CD8-positive, alpha-beta memory T cell (primary cell): Measurements from ENCODE around the gene GPLD1. TPM values are rescaled to one million over a fixed set of nuclear protein-coding genes. Genes with fewer than 3 reads are reported as not detected.

Experiments used
- CTCF ChIA-PET: fragments of 350-600 bp; sonication (Branson Sonifier 250); formaldehyde crosslinking; loops from one replicate; lab custom pipeline; 2021; ENCODE audit warnings: antibody characterized with exemption; lab: Charles Lee
- POLR2A ChIA-PET: fragments of 350-600 bp; sonication (Branson Sonifier 250); formaldehyde crosslinking; loops from one replicate; lab custom pipeline; 2021; ENCODE audit warnings: antibody characterized with exemption; lab: Charles Lee
- DNase-seq, 5 donors: peaks; one replicate each; pipeline versions ENCODE4 v3.0.0 to v3.0.0-alpha.2; 2020 to 2022; ENCODE audit warnings: mixed read lengths in 1 of 5
- H3K27ac ChIP-seq: one replicate; pipeline ENCODE4 v1.7.0; 2013; ENCODE audit warnings: low read depth, mild to moderate bottlenecking, low read length, moderate library complexity
- H3K27me3 ChIP-seq: 2 replicates; pipeline ENCODE4 v1.7.0; 2013; ENCODE audit warnings: low read length, mild to moderate bottlenecking; ENCODE audit not compliant: insufficient read depth, poor library complexity, severe bottlenecking
- H3K36me3 ChIP-seq: 2 replicates; pipeline ENCODE4 v1.7.0; 2013; ENCODE audit warnings: mild to moderate bottlenecking, low read length, moderate library complexity; ENCODE audit not compliant: insufficient read depth
- H3K4me1 ChIP-seq: 2 replicates; pipeline ENCODE4 v1.7.0; 2013; ENCODE audit warnings: mild to moderate bottlenecking, low read length, moderate library complexity; ENCODE audit not compliant: insufficient read depth
- H3K4me3 ChIP-seq: 2 replicates; pipeline ENCODE4 v1.7.0; 2013; ENCODE audit warnings: mild to moderate bottlenecking, low read length
- H3K9me3 ChIP-seq: 2 replicates; pipeline ENCODE4 v1.7.0; 2013; ENCODE audit warnings: mild to moderate bottlenecking, low read length
- H3K27ac Mint-ChIP-seq, 8 donors: one replicate each; pipeline ENCODE4 v1.8.0; 2020 to 2021; ENCODE audit warnings: mixed read lengths in 8 of 8, mild to moderate bottlenecking in 6 of 8, inconsistent platforms in 3 of 8, moderate library complexity in 3 of 8
- H3K27me3 Mint-ChIP-seq, 2 donors: one replicate each; pipeline ENCODE4 v1.8.0; 2020 to 2021; ENCODE audit warnings: mixed read lengths in 2 of 2, mild to moderate bottlenecking in 1 of 2, moderate library complexity in 1 of 2
- H3K36me3 Mint-ChIP-seq, 3 donors: one replicate each; pipeline ENCODE4 v1.8.0; 2020 to 2021; ENCODE audit warnings: mixed read lengths in 3 of 3, inconsistent platforms in 1 of 3, mild to moderate bottlenecking in 1 of 3
- H3K4me1 Mint-ChIP-seq, 3 donors: one replicate each; pipeline ENCODE4 v1.8.0; 2020 to 2021; ENCODE audit warnings: mixed read lengths in 3 of 3, inconsistent platforms in 1 of 3, mild to moderate bottlenecking in 1 of 3
- H3K4me3 Mint-ChIP-seq, 7 donors: one replicate each; pipeline ENCODE4 v1.8.0; 2020 to 2021; ENCODE audit warnings: mixed read lengths in 7 of 7, mild to moderate bottlenecking in 6 of 7, moderate library complexity in 4 of 7, inconsistent platforms in 2 of 7
- H3K9me3 Mint-ChIP-seq, 5 donors: one replicate each; pipeline ENCODE4 v1.8.0; 2020 to 2022; ENCODE audit warnings: mixed read lengths in 5 of 5, mild to moderate bottlenecking in 3 of 5, moderate library complexity in 2 of 5, inconsistent platforms in 1 of 5
- polyA plus RNA-seq: library from polyadenylated mRNA; unstranded; fragments of 300-500 nt; fragmentation: Illumina TruSeq; gene quantifications from one replicate; pipeline ENCODE4 v1.2.3, GENCODE V29; 2021
- total RNA-seq, 2 experiments: library from RNA; stranded (reverse); gene quantifications; one replicate each; pipeline ENCODE4 v1.2.3, GENCODE V29; 2021

GPLD1 gene
- total and polyA plus RNA-seq, 3 experiments from 2014 or later = 0.35 to 0.64 (median 0.46) TPM

- DNase-seq = peak; percentile 49 to 85 (median 76)
- H3K9me3 ChIP-seq = no peaks in the 10 kb centered on the region
- peak within 1 kb of the TSS; percentile 86 to 95 (median 88) for H3K4me3 Mint-ChIP-seq
- peaks cover 0 to 7% (median 0%) of the 10 kb centered on the region in 5 donors for H3K9me3 Mint-ChIP-seq
- no peaks in the 10 kb centered on the region for H3K36me3 ChIP-seq
- H3K27ac ChIP-seq = peak within 1 kb of the TSS; percentile 7
- H3K36me3 Mint-ChIP-seq = peaks cover 8 to 14% (median 9%) of the 10 kb centered on the region in 3 donors
- H3K27ac Mint-ChIP-seq = peak within 1 kb of the TSS; percentile 27 to 94 (median 80)
- H3K4me1 Mint-ChIP-seq = peaks cover 27 to 31% (median 30%) of the 10 kb centered on the region in 3 donors
- peak within 1 kb of the TSS; percentile 70 for H3K4me3 ChIP-seq
- ChIA-PET CTCF (interaction anchor here (0.8 to 1.9 kb wide), 14 partner anchors 10 to 355 kb away, joined by 3 to 7 read pairs (median 3); no protein-coding TSS in a partner anchor), POLR2A (interaction anchor here (0.8 to 1.4 kb wide), 2 partner anchors 26 to 227 kb away, joined by 3 read pairs; no protein-coding TSS in a partner anchor)
- no peaks in the 10 kb centered on the region for H3K27me3 ChIP-seq
- H3K4me1 ChIP-seq = peaks cover 19% of the 10 kb centered on the region
- H3K27me3 Mint-ChIP-seq = peaks cover 0 to 2% of the 10 kb centered on the region in 2 donors
These were observed 5.7 kb upstream of the GPLD1 start, which contains the start of gene ALDH5A1 for GRCh38 chr6:24494821-24495795. Gene ALDH5A1, plus strand, starts transcription at chr6:24494969. Its CDS starts 28 bp downstream, at chr6:24494997.

- ChIA-PET CTCF (interaction anchor here (0.6 to 1.9 kb wide), 11 partner anchors 8 to 356 kb away, joined by 3 to 7 read pairs (median 3); no protein-coding TSS in a partner anchor), POLR2A (interaction anchor here (1.4 kb wide), 1 partner anchor 27 kb away, joined by 3 read pairs; no protein-coding TSS in a partner anchor)
- Mint-ChIP-seq H3K27me3 (peaks cover 0 to 2% of the 10 kb centered on the region in 2 donors), H3K9me3 (peaks cover 0 to 7% (median 0%) of the 10 kb centered on the region in 5 donors), H3K27ac (peak overlapping the region in 7 of 8 donors; percentile 28 to 94 (median 74)), H3K4me3 (peak overlapping the region; percentile 86 to 95 (median 88)), H3K4me1 (peaks cover 27 to 31% (median 28%) of the 10 kb centered on the region in 3 donors), H3K36me3 (peaks cover 8 to 15% (median 9%) of the 10 kb centered on the region in 3 donors)
- Histone ChIP-seq H3K36me3 (no peaks in the 10 kb centered on the region), H3K9me3 (no peaks in the 10 kb centered on the region), H3K27me3 (no peaks in the 10 kb centered on the region), H3K27ac (peak overlapping the region; percentile 6), H3K4me3 (peak overlapping the region; percentile 70), H3K4me1 (peaks cover 19% of the 10 kb centered on the region)
- no peak for DNase-seq
These were observed 4.8 kb upstream of the GPLD1 start for GRCh38 chr6:24493945-24494820.

- peaks cover 23 to 31% (median 27%) of the 10 kb centered on the region in 3 donors for H3K4me1 Mint-ChIP-seq
- Histone ChIP-seq H3K27me3 (no peaks in the 10 kb centered on the region), H3K4me1 (peaks cover 19% of the 10 kb centered on the region), H3K9me3 (no peaks in the 10 kb centered on the region), H3K4me3 (no peak overlapping the region), H3K36me3 (no peaks in the 10 kb centered on the region), H3K27ac (no peak overlapping the region)
- DNase-seq = no peak
- H3K27me3 Mint-ChIP-seq = peaks cover 0 to 2% of the 10 kb centered on the region in 2 donors
- H3K4me3 Mint-ChIP-seq = peak overlapping the region in 3 of 7 donors; percentile 37 to 91 (median 46)
- H3K9me3 Mint-ChIP-seq = peaks cover 0 to 7% (median 0%) of the 10 kb centered on the region in 5 donors
- POLR2A ChIA-PET = no interaction called here
- H3K36me3 Mint-ChIP-seq = peaks cover 4 to 16% (median 9%) of the 10 kb centered on the region in 3 donors
- CTCF ChIA-PET = interaction anchor here (1.3 kb wide), 1 partner anchor 9 kb away, joined by 5 read pairs; no protein-coding TSS in a partner anchor
- H3K27ac Mint-ChIP-seq = no peak overlapping the region
These were observed 3.1 kb upstream of the GPLD1 start for GRCh38 chr6:24492475-24492874.

GRCh38 chr6:24490948-24491347 lies 1.6 kb upstream of the GPLD1 start:
- H3K27ac Mint-ChIP-seq = no peak overlapping the region

GRCh38 chr6:24489881-24490280 lies 503 bp upstream of the GPLD1 start:
- no peak overlapping the region for H3K4me3 Mint-ChIP-seq
- Histone ChIP-seq H3K9me3 (no peaks in the 10 kb centered on the region), H3K4me1 (peaks cover 10% of the 10 kb centered on the region), H3K4me3 (no peak overlapping the region), H3K27ac (no peak overlapping the region), H3K36me3 (no peaks in the 10 kb centered on the region), H3K27me3 (no peaks in the 10 kb centered on the region)
- POLR2A ChIA-PET = no interaction called here
- no peak for DNase-seq
- H3K27me3 Mint-ChIP-seq = no peaks in the 10 kb centered on the region
- peaks cover 0 to 6% (median 1%) of the 10 kb centered on the region in 3 donors for H3K36me3 Mint-ChIP-seq
- peaks cover 13 to 26% (median 16%) of the 10 kb centered on the region in 3 donors for H3K4me1 Mint-ChIP-seq
- CTCF ChIA-PET = no interaction called here
- H3K9me3 Mint-ChIP-seq = no peaks in the 10 kb centered on the region
- no peak overlapping the region for H3K27ac Mint-ChIP-seq

More at GRCh38 chr6:24490948-24491347, 1.6 kb upstream of the GPLD1 start:
- H3K4me3 ChIP-seq = no peak overlapping the region
- Mint-ChIP-seq H3K4me1 (peaks cover 17 to 29% (median 20%) of the 10 kb centered on the region in 3 donors), H3K27me3 (peaks cover 0 to 2% of the 10 kb centered on the region in 2 donors), H3K36me3 (peaks cover 0 to 6% (median 1%) of the 10 kb centered on the region in 3 donors), H3K4me3 (peak overlapping the region in 1 of 7 donors; percentile 23), H3K9me3 (no peaks in the 10 kb centered on the region)
- no peaks in the 10 kb centered on the region for H3K27me3 ChIP-seq
- no peak overlapping the region for H3K27ac ChIP-seq
- H3K4me1 ChIP-seq = peaks cover 18% of the 10 kb centered on the region
- no peaks in the 10 kb centered on the region for H3K9me3 ChIP-seq
- no peak for DNase-seq
- no peaks in the 10 kb centered on the region for H3K36me3 ChIP-seq
- ChIA-PET CTCF (no interaction called here), POLR2A (no interaction called here)

GRCh38 chr6:24486065-24486464 lies 3.3 kb downstream of the GPLD1 start:
- H3K4me1 ChIP-seq = no peaks in the 10 kb centered on the region
- H3K4me3 ChIP-seq = no peak overlapping the region
- Mint-ChIP-seq H3K4me3 (peak overlapping the region in 1 of 7 donors; percentile 23), H3K9me3 (no peaks in the 10 kb centered on the region), H3K27me3 (no peaks in the 10 kb centered on the region), H3K36me3 (peaks cover 0 to 6% (median 0%) of the 10 kb centered on the region in 3 donors), H3K27ac (peak overlapping the region in 1 of 8 donors; percentile 32), H3K4me1 (peaks cover 0 to 5% (median 4%) of the 10 kb centered on the region in 3 donors)
- no peak overlapping the region for H3K27ac ChIP-seq
- H3K36me3 ChIP-seq = no peaks in the 10 kb centered on the region
- no peaks in the 10 kb centered on the region for H3K9me3 ChIP-seq
- H3K27me3 ChIP-seq = no peaks in the 10 kb centered on the region
- no peak for DNase-seq
- ChIA-PET CTCF (interaction anchor here (1.1 kb wide), 1 partner anchor 8 kb away, joined by 3 read pairs; no protein-coding TSS in a partner anchor), POLR2A (no interaction called here)

GRCh38 chr6:24484657-24485323 lies 4.6 kb downstream of the GPLD1 start:
- Mint-ChIP-seq H3K9me3 (no peaks in the 10 kb centered on the region), H3K27me3 (no peaks in the 10 kb centered on the region), H3K4me3 (no peak overlapping the region), H3K27ac (no peak overlapping the region), H3K4me1 (peaks cover 0 to 5% (median 4%) of the 10 kb centered on the region in 3 donors), H3K36me3 (peaks cover 0 to 6% (median 0%) of the 10 kb centered on the region in 3 donors)
- ChIA-PET CTCF (interaction anchor here (1.2 kb wide), 1 partner anchor 10 kb away, joined by 3 read pairs; the partner anchor contains the start of gene ALDH5A1), POLR2A (no interaction called here)
- Histone ChIP-seq H3K36me3 (no peaks in the 10 kb centered on the region), H3K27me3 (no peaks in the 10 kb centered on the region), H3K4me3 (no peak overlapping the region), H3K9me3 (no peaks in the 10 kb centered on the region), H3K4me1 (no peaks in the 10 kb centered on the region), H3K27ac (no peak overlapping the region)
- no peak for DNase-seq
